ENCODE results near the gene POLR3B. TPM values are rescaled to one million over a fixed set of nuclear protein-coding genes. Genes with fewer than 3 reads are reported as not detected.
A peak's percentile ranks its signal among the peaks of the same experiment; 100 is the strongest.

Gene POLR3B
- total and polyA plus RNA-seq, 2 experiments from 2014 or later: 8.3 to 13.7 TPM

DNA sequence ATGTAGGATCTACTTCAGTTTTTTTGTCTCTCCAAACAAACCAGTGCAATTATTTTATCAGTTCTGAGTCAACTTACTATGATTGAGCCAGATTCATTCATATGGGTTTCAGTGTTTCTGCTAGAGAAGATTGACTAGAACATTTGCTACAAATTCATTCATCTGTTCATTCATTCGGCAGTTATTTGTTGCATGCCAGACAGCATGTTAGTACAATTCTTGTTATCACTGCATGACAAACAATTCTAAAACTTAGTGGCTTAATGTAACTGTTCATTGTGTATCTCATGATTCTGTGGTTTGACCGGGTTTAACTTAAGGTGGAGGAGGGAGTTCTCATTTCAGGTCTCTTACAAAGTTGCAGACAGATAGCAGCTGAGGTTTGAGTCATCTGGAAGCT is 52.3 kb downstream of the POLR3B start:
- no peak for DNase-seq
- Histone ChIP-seq H3F3A (ENCODE audit: insufficient read depth) (0 out of 2 replicates have a peak, but pooled peaks cover 4% of the 10 kb centered on the region), H2AFZ (no peak overlapping the region), H3K36me3 (ENCODE audit: low read depth) (0 out of 2 replicates have a peak, but pooled peaks cover 9% of the 10 kb centered on the region), H3K4me1 (ENCODE audit: insufficient read depth) (peaks cover 3% of the 10 kb centered on the region), H3K4me3 (no peak overlapping the region), H3K27ac (no peak overlapping the region), H4K20me1 (ENCODE audit: insufficient read depth) (no peaks in the 10 kb centered on the region), H3K4me2 (ENCODE audit: unreplicated experiment) (no peak overlapping the region), H3K9ac (no peak overlapping the region), H3K79me2 (ENCODE audit: insufficient read depth) (no peaks in the 10 kb centered on the region), H3K9me3 (ENCODE audit: low read depth) (no peaks in the 10 kb centered on the region), H3K27me3 (replicated peaks; ENCODE audit: insufficient read depth) (no peaks in the 10 kb centered on the region), H3K9me2 (ENCODE audit: insufficient read depth) (no peaks in the 10 kb centered on the region)
- in situ Hi-C loops (cut with MboI): no loop called here
- TF ChIP-seq EZH2 (IDR thresholded peaks at IDR 0.05; ENCODE audit: insufficient read depth, poor library complexity, severe bottlenecking) (no peak), EZH2phosphoT487 (IDR thresholded peaks at IDR 0.05; ENCODE audit: insufficient read depth, low read depth) (no peak)
- WGBS, 2 experiments (ENCODE audit: low coverage in 1 of 2, low lambda C conversion rate in 2 of 2, missing lambda C conversion rate in 2 of 2): 96 to 97% methylated on average over 2 of the region's 2 CpGs

DNA sequence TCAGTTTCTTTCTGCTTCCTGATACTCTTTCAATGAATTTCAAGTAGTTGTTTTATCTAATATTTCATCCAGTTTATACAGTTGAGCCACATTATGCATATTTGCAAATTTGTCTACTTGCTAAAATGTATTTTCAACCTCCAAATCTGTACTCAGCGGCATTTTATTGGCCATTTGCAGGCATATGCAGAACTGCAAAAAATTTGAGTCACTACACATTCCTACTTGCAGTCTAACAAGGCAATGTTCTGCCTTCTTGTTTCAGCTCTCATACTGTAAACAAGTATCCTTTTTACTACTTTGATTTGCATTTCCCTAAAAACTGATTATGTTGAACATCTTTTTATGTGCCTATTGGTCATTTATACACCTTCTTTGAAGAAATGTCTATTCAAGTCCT is 55.0 kb downstream of the POLR3B start:
- Histone ChIP-seq H3K4me2 (ENCODE audit: unreplicated experiment) (no peak overlapping the region), H3K4me1 (ENCODE audit: insufficient read depth) (peaks cover 17% of the 10 kb centered on the region), H4K20me1 (ENCODE audit: insufficient read depth) (no peaks in the 10 kb centered on the region), H3K36me3 (ENCODE audit: low read depth) (0 out of 2 replicates have a peak, but pooled peaks cover 9% of the 10 kb centered on the region), H3F3A (ENCODE audit: insufficient read depth) (peaks cover 6% of the 10 kb centered on the region), H3K79me2 (ENCODE audit: insufficient read depth) (no peaks in the 10 kb centered on the region), H3K9me2 (ENCODE audit: insufficient read depth) (no peaks in the 10 kb centered on the region), H3K4me3 (no peak overlapping the region), H3K27me3 (replicated peaks; ENCODE audit: insufficient read depth) (no peaks in the 10 kb centered on the region), H3K9ac (no peak overlapping the region), H3K27ac (no peak overlapping the region), H3K9me3 (ENCODE audit: low read depth) (no peaks in the 10 kb centered on the region), H2AFZ (no peak overlapping the region)
- DNase-seq: no peak
- in situ Hi-C loops (cut with MboI): no loop called here
- 97 to 100% methylated on average over 1 of the region's 1 CpG for WGBS, 2 experiments (ENCODE audit: low coverage in 1 of 2, low lambda C conversion rate in 2 of 2, missing lambda C conversion rate in 2 of 2)
- TF ChIP-seq EZH2phosphoT487 (IDR thresholded peaks at IDR 0.05; ENCODE audit: insufficient read depth, low read depth) (no peak), EZH2 (IDR thresholded peaks at IDR 0.05; ENCODE audit: insufficient read depth, poor library complexity, severe bottlenecking) (no peak)

DNA sequence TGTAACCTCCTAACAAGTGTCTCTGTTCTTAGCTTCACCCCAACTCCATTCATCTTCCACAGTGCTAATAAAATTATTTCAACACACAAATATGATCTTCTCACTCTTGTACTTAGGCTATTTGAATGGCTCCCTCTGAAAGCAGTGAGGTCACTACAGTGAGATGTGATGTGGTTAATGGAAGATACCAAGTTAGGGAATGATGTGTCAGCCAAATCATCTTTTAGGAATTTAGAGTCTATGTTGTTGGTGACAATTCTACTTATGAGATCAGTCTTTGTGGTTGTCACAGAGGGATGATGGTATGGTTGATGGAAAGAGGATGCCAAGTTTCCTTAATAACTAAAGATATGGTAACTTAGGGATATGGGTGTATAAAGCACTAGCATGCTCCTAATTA is 57.6 kb downstream of the POLR3B start:
- Histone ChIP-seq H3K9ac (no peak overlapping the region), H3K27ac (peak overlapping the region; percentile 28), H3K4me1 (ENCODE audit: insufficient read depth) (peaks cover 37% of the 10 kb centered on the region), H2AFZ (no peak overlapping the region), H3K79me2 (ENCODE audit: insufficient read depth) (no peaks in the 10 kb centered on the region), H3K9me2 (ENCODE audit: insufficient read depth) (no peaks in the 10 kb centered on the region), H3K9me3 (ENCODE audit: low read depth) (no peaks in the 10 kb centered on the region), H3F3A (ENCODE audit: insufficient read depth) (peaks cover 26% of the 10 kb centered on the region), H3K4me2 (ENCODE audit: unreplicated experiment) (peak overlapping the region; percentile 8), H3K4me3 (no peak overlapping the region), H3K27me3 (replicated peaks; ENCODE audit: insufficient read depth) (no peaks in the 10 kb centered on the region), H3K36me3 (ENCODE audit: low read depth) (0 out of 2 replicates have a peak, but pooled peaks cover 9% of the 10 kb centered on the region), H4K20me1 (ENCODE audit: insufficient read depth) (no peaks in the 10 kb centered on the region)
- no peak for TF ChIP-seq EZH2phosphoT487 (IDR thresholded peaks at IDR 0.05; ENCODE audit: insufficient read depth, low read depth)
- TF ChIP-seq EZH2 (IDR thresholded peaks at IDR 0.05; ENCODE audit: insufficient read depth, poor library complexity, severe bottlenecking): no peak
- in situ Hi-C loops (cut with MboI): no loop called here
- DNase-seq: peak; percentile 75

DNA sequence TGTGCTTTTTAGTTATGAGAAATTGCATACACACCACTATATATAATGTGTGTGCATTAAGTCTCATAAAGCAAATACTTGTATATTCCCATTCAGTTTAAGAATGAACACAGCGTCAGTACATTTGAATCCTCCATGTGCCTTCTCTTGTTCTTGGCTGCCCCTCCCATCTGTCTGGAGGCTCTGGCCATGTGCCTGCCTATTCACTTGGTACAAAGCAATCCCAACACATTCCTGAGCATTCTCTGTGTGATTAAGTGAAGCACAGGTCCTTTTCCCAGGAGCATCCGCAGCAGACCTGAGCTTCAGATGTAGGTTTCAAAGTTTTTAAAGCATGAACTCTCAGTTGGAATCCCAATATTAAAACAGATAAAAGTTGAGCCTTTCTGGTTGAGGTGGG is 58.7 kb downstream of the POLR3B start:
- Histone ChIP-seq H3K27ac (no peak overlapping the region), H3K9me3 (ENCODE audit: low read depth) (no peaks in the 10 kb centered on the region), H2AFZ (no peak overlapping the region), H3K4me3 (no peak overlapping the region), H3K9ac (no peak overlapping the region), H3K4me2 (ENCODE audit: unreplicated experiment) (no peak overlapping the region), H3K79me2 (ENCODE audit: insufficient read depth) (no peaks in the 10 kb centered on the region), H4K20me1 (ENCODE audit: insufficient read depth) (no peaks in the 10 kb centered on the region), H3K36me3 (ENCODE audit: low read depth) (0 out of 2 replicates have a peak, but pooled peaks cover 7% of the 10 kb centered on the region), H3K27me3 (replicated peaks; ENCODE audit: insufficient read depth) (no peaks in the 10 kb centered on the region), H3F3A (ENCODE audit: insufficient read depth) (peaks cover 26% of the 10 kb centered on the region), H3K9me2 (ENCODE audit: insufficient read depth) (no peaks in the 10 kb centered on the region), H3K4me1 (ENCODE audit: insufficient read depth) (peaks cover 37% of the 10 kb centered on the region)
- TF ChIP-seq EZH2 (IDR thresholded peaks at IDR 0.05; ENCODE audit: insufficient read depth, poor library complexity, severe bottlenecking) (no peak), EZH2phosphoT487 (IDR thresholded peaks at IDR 0.05; ENCODE audit: insufficient read depth, low read depth) (no peak)
- DNase-seq: no peak
- in situ Hi-C loops (cut with MboI): no loop called here
- 76 to 87% methylated on average over 2 of the region's 2 CpGs for WGBS, 2 experiments (ENCODE audit: low coverage in 1 of 2, low lambda C conversion rate in 2 of 2, missing lambda C conversion rate in 2 of 2)
